GM12865 (cell line): ENCODE results near the gene TEX44.

Source experiments
- DNase-seq: peaks from one replicate; pipeline ENCODE4 v3.0.0; 2010; ENCODE audit warnings: low read depth
- H3K4me3 ChIP-seq: 2 replicates; pipeline ENCODE4 v1.5.1; 2011; ENCODE audit warnings: mild to moderate bottlenecking, low read depth, low read length, control low read depth
- CTCF ChIP-seq: IDR thresholded peaks from 2 replicates; pipeline ENCODE4 v1.5.1; 2011; ENCODE audit warnings: low read length, control low read depth, low read depth, inconsistent platforms; ENCODE audit not compliant: insufficient read depth; ENCODE audit errors: missing control alignments

Gene TEX44

GRCh38 chr2:231592636-231593145, at the start of gene TEX44:
Gene TEX44, plus strand, starts transcription at chr2:231592864. Its CDS starts 88 bp downstream, at chr2:231592952.
- no peak for TF ChIP-seq CTCF
- DNase-seq, result no peak
- H3K4me3 ChIP-seq, result no peak within 1 kb of the TSS

GRCh38 chr2:231545105-231545902, 47.4 kb upstream of the TEX44 start:
- peak; percentile 98 for DNase-seq
- peak overlapping the region; percentile 28 for H3K4me3 ChIP-seq
- no peak for TF ChIP-seq CTCF

- no peak for TF ChIP-seq CTCF
These were observed 46.5 kb upstream of the TEX44 start for GRCh38 chr2:231546014-231546715.

GRCh38 chr2:231547315-231548110, 45.2 kb upstream of the TEX44 start:
- no peak for DNase-seq
- no peak overlapping the region for H3K4me3 ChIP-seq
- no peak for TF ChIP-seq CTCF

More at GRCh38 chr2:231546014-231546715, 46.5 kb upstream of the TEX44 start:
- no peak for DNase-seq
- H3K4me3 ChIP-seq, result no peak overlapping the region

GRCh38 chr2:231548752-231549151, 43.9 kb upstream of the TEX44 start:
- no peak overlapping the region for H3K4me3 ChIP-seq
- TF ChIP-seq CTCF, result no peak
- DNase-seq, result no peak

- H3K4me3 ChIP-seq, result no peak overlapping the region
- no peak for TF ChIP-seq CTCF
These were observed 43.0 kb upstream of the TEX44 start for GRCh38 chr2:231549446-231550239.

More at GRCh38 chr2:231549446-231550239, 43.0 kb upstream of the TEX44 start:
- DNase-seq, result no peak
